Pulmonary artery endothelial cell (primary cell): ENCODE measurements around the gene DCDC2. TPM values are rescaled to one million over a fixed set of nuclear protein-coding genes. Genes with fewer than 3 reads are reported as not detected.
"Not testable (repeated sequence)": the region's sequence is repeated elsewhere in the genome, so short reads cannot be mapped to it uniquely, and the experiment has no call there.

Experiments used
- DNase-seq: peaks from one replicate; pipeline ENCODE4 v3.0.0-alpha.2; 2011; ENCODE audit warnings: low read depth, low spot score
- total RNA-seq: library from RNA; depleted of rRNA; stranded (reverse); fragments of >200 nt; gene quantifications from 2 replicates; pipeline ENCODE4 v1.2.3, GENCODE V29; 2014

Gene DCDC2
- total RNA-seq, 1 donor from 2014 or later, result not detected

- DNase-seq, result no peak
Observed at GRCh38 chr6:24226541-24226940, 131.3 kb downstream of the DCDC2 start.

GRCh38 chr6:24225838-24226237, 132.0 kb downstream of the DCDC2 start:
- no peak for DNase-seq

- DNase-seq, result no peak
Observed at GRCh38 chr6:24223115-24223919, 134.5 kb downstream of the DCDC2 start.

GRCh38 chr6:24219670-24220069, 138.2 kb downstream of the DCDC2 start:
- no peak for DNase-seq

- no peak for DNase-seq
Observed at GRCh38 chr6:24214984-24215383, 142.9 kb downstream of the DCDC2 start.

GRCh38 chr6:24207413-24207812, 150.4 kb downstream of the DCDC2 start:
- no peak for DNase-seq

- DNase-seq, result peak; percentile 8
Observed at GRCh38 chr6:24205020-24205492, 152.8 kb downstream of the DCDC2 start.

GRCh38 chr6:24204113-24204512, 153.7 kb downstream of the DCDC2 start:
- not testable (repeated sequence) for DNase-seq

- DNase-seq, result no peak
Observed at GRCh38 chr6:24197892-24198291, 160.0 kb downstream of the DCDC2 start.

- no peak for DNase-seq
Observed at GRCh38 chr6:24195836-24196597, 161.8 kb downstream of the DCDC2 start.

GRCh38 chr6:24194978-24195700, 162.7 kb downstream of the DCDC2 start:
- no peak for DNase-seq

GRCh38 chr6:24193364-24193763, 164.5 kb downstream of the DCDC2 start:
- DNase-seq, result no peak

- DNase-seq, result no peak
Observed at GRCh38 chr6:24191346-24191745, 166.5 kb downstream of the DCDC2 start.

- no peak for DNase-seq
Observed at GRCh38 chr6:24188578-24189080, 169.2 kb downstream of the DCDC2 start.

GRCh38 chr6:24187965-24188577, 169.8 kb downstream of the DCDC2 start:
- DNase-seq, result no peak

GRCh38 chr6:24186349-24186748, 171.5 kb downstream of the DCDC2 start:
- no peak for DNase-seq

GRCh38 chr6:24183584-24183983, 174.3 kb downstream of the DCDC2 start:
- DNase-seq, result no peak

- no peak for DNase-seq
Observed at GRCh38 chr6:24157886-24158285, 200.0 kb downstream of the DCDC2 start.

- no peak for DNase-seq
Observed at GRCh38 chr6:24154121-24154520, 203.7 kb downstream of the DCDC2 start.

GRCh38 chr6:24152014-24152413, 205.8 kb downstream of the DCDC2 start:
- DNase-seq, result no peak

- no peak for DNase-seq
Observed at GRCh38 chr6:24149836-24150235, 208.0 kb downstream of the DCDC2 start.
